HepG2 (cell line): ENCODE results near the gene ATP10D. TPM values are rescaled to one million over a fixed set of nuclear protein-coding genes. Genes with fewer than 3 reads are reported as not detected.

Experiments used
- ATAC-seq: fragments of 200-7000 bp; cut with Tn5 transposase; 3 replicates; pipeline ENCODE4 v1.9.1; 2020; ENCODE audit warnings: mild to moderate bottlenecking, moderate library complexity
- BruUV-seq: library from RNA; stranded (reverse); fragments of 400-500 nt; replicated peaks from 2 replicates; lab custom pipeline; 2021; lab: Mats Ljungman, UMichigan
- CTCF ChIA-PET: fragments of 300-600 bp; formaldehyde crosslinking; extraction: SDS; loops from one replicate; lab custom pipeline; 2021; ENCODE audit warnings: low total read pairs, inconsistent platforms, low intra/inter-chr PET ratio; lab: Yijun Ruan, JAX
- POLR2A ChIA-PET: fragments of 350-600 bp; sonication (Branson Sonifier 250); formaldehyde crosslinking; loops from one replicate; lab custom pipeline; 2020; ENCODE audit warnings: antibody characterized with exemption, inconsistent platforms; lab: Yijun Ruan, JAX
- DNase-seq: peaks from one replicate; pipeline ENCODE4 v3.0.0-alpha.2; 2015; ENCODE audit warnings: low spot score
- FAIRE-seq: peaks from 3 replicates; lab custom pipeline; 2011; peaks lifted over from hg19 to GRCh38; lab: Jason Lieb, UNC
- H2AFZ ChIP-seq: one replicate; pipeline ENCODE4 v1.6.1; 2011; ENCODE audit warnings: low read length, inconsistent platforms
- H3K27ac ChIP-seq: fragments of 300-600 bp; 3 replicates; pipeline ENCODE4 v1.8.0; 2011; ENCODE audit warnings: mixed run types, mild to moderate bottlenecking, mixed read lengths, low read length, inconsistent platforms; ENCODE audit not compliant: insufficient read depth; ENCODE audit errors: extremely low read length
- H3K27me3 ChIP-seq, 2 experiments: fragments of 200-600 bp in 1 of 2; 2 replicates in 1 of 2; 3 replicates in 1 of 2; pipeline versions ENCODE4 v1.6.0 to v1.8.0; 2011; ENCODE audit warnings: low read length in 2 of 2, mild to moderate bottlenecking in 2 of 2, moderate library complexity in 2 of 2, inconsistent platforms in 1 of 2; ENCODE audit not compliant: insufficient read depth in 2 of 2, control insufficient read depth in 1 of 2
- H3K36me3 ChIP-seq, 2 experiments: fragments of 200-600 bp in 1 of 2; replicated peaks in 1 of 2; 2 replicates in 1 of 2; 3 replicates in 1 of 2; pipeline versions ENCODE4 v1.5.1 to v1.8.0; 2011; ENCODE audit warnings: low read length in 2 of 2, inconsistent platforms in 1 of 2; ENCODE audit not compliant: insufficient read depth in 2 of 2, control insufficient read depth in 1 of 2
- H3K4me1 ChIP-seq: 2 replicates; pipeline ENCODE4 v1.5.1; 2012; ENCODE audit warnings: low read length, inconsistent platforms; ENCODE audit not compliant: insufficient read depth
- H3K4me2 ChIP-seq: 2 replicates; pipeline ENCODE4 v1.6.0; 2011; ENCODE audit warnings: low read depth, low read length, inconsistent platforms
- H3K4me3 ChIP-seq, 3 experiments: fragments of 200-600 bp in 1 of 3; sonication (generic), shearing (Covaris generic) in 1 of 3; replicated peaks in 1 of 3; 2 replicates each; pipeline ENCODE4 v1.5.1; 2011 to 2016; ENCODE audit warnings: low read length in 3 of 3, inconsistent platforms in 2 of 3, low read depth in 2 of 3, mild to moderate bottlenecking in 2 of 3, control low read depth in 1 of 3, mixed read lengths in 1 of 3; ENCODE audit not compliant: insufficient read depth in 1 of 3
- H3K79me2 ChIP-seq: one replicate; pipeline ENCODE4 v1.6.1; 2011; ENCODE audit warnings: low read length, inconsistent platforms; ENCODE audit not compliant: insufficient read depth
- H3K9ac ChIP-seq: 2 replicates; pipeline ENCODE4 v1.6.0; 2011; ENCODE audit warnings: mild to moderate bottlenecking, low read depth, low read length, inconsistent platforms; ENCODE audit not compliant: insufficient read depth
- H3K9me3 ChIP-seq: 2 replicates; pipeline ENCODE4 v1.5.1; 2012; ENCODE audit warnings: mild to moderate bottlenecking, low read length
- H4K20me1 ChIP-seq: 2 replicates; pipeline ENCODE4 v1.6.0; 2011; ENCODE audit warnings: inconsistent platforms, mild to moderate bottlenecking, low read length, moderate library complexity; ENCODE audit not compliant: insufficient read depth
- FOXC1 ChIP-seq: sonication (generic); formaldehyde crosslinking; IDR thresholded peaks from 2 replicates; pipeline ENCODE4 v1.8.0; 2022; ENCODE audit warnings: mild to moderate bottlenecking, missing genetic modification reagents, borderline replicate concordance
- FOXO1 ChIP-seq: sonication (generic); formaldehyde crosslinking; IDR thresholded peaks from 2 replicates; pipeline ENCODE4 v1.4.0; 2020; ENCODE audit warnings: missing genetic modification reagents
- FOXO4 ChIP-seq: sonication (generic); formaldehyde crosslinking; conservative IDR thresholded peaks from 2 replicates; pipeline ENCODE4 v1.8.1; 2023; ENCODE audit warnings: missing genetic modification reagents
- FOXP1 ChIP-seq, 2 experiments: fragments of 450-650 bp in 1 of 2; IDR thresholded peaks; 2 replicates each; pipeline ENCODE4 v1.6.1; 2017 to 2018; ENCODE audit warnings: antibody characterized with exemption in 1 of 2
- GLI4 ChIP-seq: sonication (generic); formaldehyde crosslinking; IDR thresholded peaks from 2 replicates; pipeline ENCODE4 v1.5.1; 2020; ENCODE audit warnings: missing genetic modification reagents, mild to moderate bottlenecking, moderate library complexity, borderline replicate concordance
- ISL2 ChIP-seq: sonication (generic); formaldehyde crosslinking; IDR thresholded peaks from 2 replicates; pipeline ENCODE4 v1.5.0; 2020; ENCODE audit warnings: missing genetic modification reagents
- NAIF1 ChIP-seq: sonication (generic); formaldehyde crosslinking; IDR thresholded peaks from 2 replicates; pipeline ENCODE4 v1.5.0; 2020; ENCODE audit warnings: mild to moderate bottlenecking, missing genetic modification reagents, borderline replicate concordance
- NPAS2 ChIP-seq: sonication (generic); formaldehyde crosslinking; IDR thresholded peaks from 2 replicates; pipeline ENCODE4 v1.8.0; 2022; ENCODE audit warnings: mild to moderate bottlenecking, missing genetic modification reagents, borderline replicate concordance
- RBFOX2 ChIP-seq: fragments of 200-400 bp; formaldehyde crosslinking; IDR thresholded peaks from 2 replicates; pipeline ENCODE4 v1.6.1; 2017; ENCODE audit warnings: low read depth, mild to moderate bottlenecking, low read length
- RFX3 ChIP-seq: IDR thresholded peaks from 2 replicates; pipeline ENCODE4 v1.6.1; 2016; ENCODE audit warnings: missing biosample characterization, missing genetic modification reagents
- SRSF1 ChIP-seq: fragments of 200-400 bp; formaldehyde crosslinking; optimal IDR thresholded peaks from 2 replicates; pipeline ENCODE3; 2017; ENCODE audit warnings: mild to moderate bottlenecking, low read depth, low read length, moderate library complexity
- THRA ChIP-seq: sonication (generic); formaldehyde crosslinking; IDR thresholded peaks from 2 replicates; pipeline ENCODE4 v1.4.0; 2020; ENCODE audit warnings: missing genetic modification reagents, borderline replicate concordance
- ZEB1 ChIP-seq: IDR thresholded peaks from 2 replicates; pipeline ENCODE4 v1.6.1; 2012; ENCODE audit warnings: mild to moderate bottlenecking, low read depth, inconsistent platforms; ENCODE audit not compliant: insufficient replicate concordance
- ZFP36L1 ChIP-seq: sonication (generic); formaldehyde crosslinking; IDR thresholded peaks from 2 replicates; pipeline ENCODE4 v1.8.0; 2022; ENCODE audit warnings: mild to moderate bottlenecking, missing genetic modification reagents, moderate library complexity
- ZNF263 ChIP-seq: sonication (generic); formaldehyde crosslinking; IDR thresholded peaks from 2 replicates; pipeline ENCODE4 v1.4.0; 2020; ENCODE audit warnings: missing genetic modification reagents
- ZNF577 ChIP-seq: sonication (generic); formaldehyde crosslinking; IDR thresholded peaks from 2 replicates; pipeline ENCODE4 v1.4.0; 2020; ENCODE audit warnings: mild to moderate bottlenecking, low read depth, missing genetic modification reagents, borderline replicate concordance
- ZNF672 ChIP-seq: sonication (generic); formaldehyde crosslinking; IDR thresholded peaks from 2 replicates; pipeline ENCODE4 v1.8.1; 2022; ENCODE audit warnings: missing genetic modification reagents
- ZNF7 ChIP-seq: IDR thresholded peaks from 2 replicates; pipeline ENCODE4 v1.6.1; 2016; ENCODE audit warnings: missing biosample characterization, missing genetic modification reagents
- ZNF713 ChIP-seq: sonication (generic); formaldehyde crosslinking; IDR thresholded peaks from 2 replicates; pipeline ENCODE4 v1.4.0; 2020; ENCODE audit warnings: mild to moderate bottlenecking, missing genetic modification reagents
- WGBS: methylation state at CpG from one replicate; pipeline ENCODE4 v1.1.6; 2017; ENCODE audit warnings: low lambda C conversion rate; 5-methylcytosine and 5-hydroxymethylcytosine counted together
- in situ Hi-C: cut with HindIII; loops from 2 replicates; pipeline ENCODE4 v1.10.0; 2017; ENCODE audit warnings: low pct_unique_long_range_greater_than_20kb; ENCODE audit not compliant: extremely low pct_ligation_motif_present
- intact Hi-C: fragments of 100-400 bp; cut with micrococcal nuclease; formaldehyde crosslinking; loops from one replicate; pipeline ENCODE4 v1.10.0; 2022; ENCODE audit not compliant: unreplicated experiment
- polyA plus RNA-seq, 8 experiments: library from polyadenylated mRNA; depleted of rRNA in 3 of 8; stranded (reverse) in 7 of 8; unstranded in 1 of 8; fragments of >200 nt; fragmentation: Illumina TruSeq in 4 of 8; extraction: Trizol in 4 of 8; gene quantifications; 2 replicates each; pipeline versions ENCODE4 v1.2.1 to v1.2.3, GENCODE V29; 2011 to 2016; ENCODE audit warnings: low read depth in 4 of 8, missing spikeins in 1 of 8, mixed read lengths in 1 of 8; ENCODE audit not compliant: insufficient read depth in 1 of 8
- total RNA-seq, 5 experiments: library from RNA; depleted of rRNA; stranded (reverse); fragments of >200 nt; fragmentation: Illumina TruSeq; extraction: Trizol; gene quantifications; 2 replicates each; pipeline ENCODE4 v1.2.3, GENCODE V29; 2016; ENCODE audit warnings: low read depth in 1 of 5
- TF ChIP-seq, protein P1 (sequence below): sonication (generic); formaldehyde crosslinking; IDR thresholded peaks from 2 replicates; pipeline ENCODE4 v1.5.0; 2020; ENCODE audit warnings: mild to moderate bottlenecking, missing genetic modification reagents, borderline replicate concordance

Gene ATP10D
- total and polyA plus RNA-seq, 2 of the 13 experiments (the other 11 are each of a cell fraction or from before 2014, with no cell fraction given): 2.2 to 9.8 TPM

GRCh38 chr4:47534772-47535171 is 49.7 kb downstream of the ATP10D start:
- no peak overlapping the region for H3K9ac ChIP-seq
- H3K27ac ChIP-seq: no peak overlapping the region
- H3K36me3 ChIP-seq: no peaks in the 10 kb centered on the region
- intact Hi-C loops: no loop called here
- DNase-seq (no peak), FAIRE-seq (no peak), ATAC-seq (no peak)
- in situ Hi-C loops: no loop called here
- H3K27me3 ChIP-seq: no peaks in the 10 kb centered on the region
- H3K4me2 ChIP-seq: no peak overlapping the region
- H4K20me1 ChIP-seq: no peaks in the 10 kb centered on the region
- TF ChIP-seq ISL2 (CRISPR knock-in tag) (no peak), GLI4 (CRISPR knock-in tag) (no peak), NAIF1 (CRISPR knock-in tag) (no peak), RFX3 (CRISPR knock-in tag) (no peak), THRA (CRISPR knock-in tag) (no peak), FOXO4 (CRISPR knock-in tag) (no peak), FOXP1 (IDR thresholded peaks at IDR 0.05) (no peak), FOXP1 (CRISPR knock-in tag; IDR thresholded peaks at IDR 0.05) (no peak), ZNF577 (CRISPR knock-in tag) (no peak), ZNF263 (CRISPR knock-in tag) (no peak), ZFP36L1 (CRISPR knock-in tag) (no peak), RBFOX2 (no peak), ZNF713 (CRISPR knock-in tag) (no peak), SRSF1 (no peak), FOXC1 (CRISPR knock-in tag) (no peak), FOXO1 (CRISPR knock-in tag) (no peak), ZNF672 (CRISPR knock-in tag) (no peak), ZEB1 (no peak), ZNF7 (no peak), NPAS2 (CRISPR knock-in tag) (no peak)
- TF ChIP-seq, protein P1, sequence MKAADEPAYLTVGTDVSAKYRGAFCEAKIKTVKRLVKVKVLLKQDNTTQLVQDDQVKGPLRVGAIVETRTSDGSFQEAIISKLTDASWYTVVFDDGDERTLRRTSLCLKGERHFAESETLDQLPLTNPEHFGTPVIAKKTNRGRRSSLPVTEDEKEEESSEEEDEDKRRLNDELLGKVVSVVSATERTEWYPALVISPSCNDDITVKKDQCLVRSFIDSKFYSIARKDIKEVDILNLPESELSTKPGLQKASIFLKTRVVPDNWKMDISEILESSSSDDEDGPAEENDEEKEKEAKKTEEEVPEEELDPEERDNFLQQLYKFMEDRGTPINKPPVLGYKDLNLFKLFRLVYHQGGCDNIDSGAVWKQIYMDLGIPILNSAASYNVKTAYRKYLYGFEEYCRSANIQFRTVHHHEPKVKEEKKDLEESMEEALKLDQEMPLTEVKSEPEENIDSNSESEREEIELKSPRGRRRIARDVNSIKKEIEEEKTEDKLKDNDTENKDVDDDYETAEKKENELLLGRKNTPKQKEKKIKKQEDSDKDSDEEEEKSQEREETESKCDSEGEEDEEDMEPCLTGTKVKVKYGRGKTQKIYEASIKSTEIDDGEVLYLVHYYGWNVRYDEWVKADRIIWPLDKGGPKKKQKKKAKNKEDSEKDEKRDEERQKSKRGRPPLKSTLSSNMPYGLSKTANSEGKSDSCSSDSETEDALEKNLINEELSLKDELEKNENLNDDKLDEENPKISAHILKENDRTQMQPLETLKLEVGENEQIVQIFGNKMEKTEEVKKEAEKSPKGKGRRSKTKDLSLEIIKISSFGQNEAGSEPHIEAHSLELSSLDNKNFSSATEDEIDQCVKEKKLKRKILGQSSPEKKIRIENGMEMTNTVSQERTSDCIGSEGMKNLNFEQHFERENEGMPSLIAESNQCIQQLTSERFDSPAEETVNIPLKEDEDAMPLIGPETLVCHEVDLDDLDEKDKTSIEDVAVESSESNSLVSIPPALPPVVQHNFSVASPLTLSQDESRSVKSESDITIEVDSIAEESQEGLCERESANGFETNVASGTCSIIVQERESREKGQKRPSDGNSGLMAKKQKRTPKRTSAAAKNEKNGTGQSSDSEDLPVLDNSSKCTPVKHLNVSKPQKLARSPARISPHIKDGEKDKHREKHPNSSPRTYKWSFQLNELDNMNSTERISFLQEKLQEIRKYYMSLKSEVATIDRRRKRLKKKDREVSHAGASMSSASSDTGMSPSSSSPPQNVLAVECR (CRISPR knock-in tag): no peak
- BruUV-seq: no TSS peak
- H3K79me2 ChIP-seq: no peaks in the 10 kb centered on the region
- H3K9me3 ChIP-seq: no peaks in the 10 kb centered on the region
- no peak overlapping the region for H3K4me3 ChIP-seq
- ChIA-PET POLR2A (no interaction called here), CTCF (no interaction called here)
- H3K4me1 ChIP-seq: no peaks in the 10 kb centered on the region
- no peak overlapping the region for H2AFZ ChIP-seq
- 92% methylated on average over 1 of the region's 1 CpG for WGBS
